ENCODE measurements around the gene STAC. TPM values are rescaled to one million over a fixed set of nuclear protein-coding genes. Genes with fewer than 3 reads are reported as not detected.

The STAC gene
- total RNA-seq, 1 experiment from 2014 or later: 6.7 TPM

DNA sequence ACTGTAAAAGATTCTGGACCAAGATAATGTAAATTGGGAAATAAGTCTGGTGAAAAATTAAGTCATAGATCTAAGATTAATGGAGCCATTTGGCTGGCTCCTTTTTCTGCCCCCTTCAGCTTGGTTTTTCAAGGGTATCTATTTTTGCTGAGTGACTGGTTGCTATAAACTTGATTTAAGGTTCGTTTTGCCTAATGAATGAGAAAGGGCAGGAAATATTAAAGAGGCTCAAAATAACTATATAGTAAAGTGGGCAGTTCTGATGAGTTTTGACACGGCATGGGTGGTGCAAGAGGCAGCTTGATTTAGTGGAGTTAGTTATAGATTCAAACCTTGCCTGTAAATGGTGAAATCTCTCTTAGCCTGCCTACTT, 140.7 kb downstream of the STAC start:
- H3K4me1 ChIP-seq (ENCODE audit: insufficient read depth, low read length): peaks cover 11% of the 10 kb centered on the region
- no peaks in the 10 kb centered on the region for H3K9me2 ChIP-seq (replicated peaks; ENCODE audit: low read length)
- no peak overlapping the region for H3K27ac ChIP-seq (ENCODE audit: low read length)
- H3K9me3 ChIP-seq (ENCODE audit: low read length): no peaks in the 10 kb centered on the region
- no peak for TF ChIP-seq EZH2phosphoT487 (IDR thresholded peaks at IDR 0.05; ENCODE audit: borderline replicate concordance, low read length)
- no peak for TF ChIP-seq EZH2 (IDR thresholded peaks at IDR 0.05; ENCODE audit: low read length, unreplicated experiment)
- TF ChIP-seq, protein P1, sequence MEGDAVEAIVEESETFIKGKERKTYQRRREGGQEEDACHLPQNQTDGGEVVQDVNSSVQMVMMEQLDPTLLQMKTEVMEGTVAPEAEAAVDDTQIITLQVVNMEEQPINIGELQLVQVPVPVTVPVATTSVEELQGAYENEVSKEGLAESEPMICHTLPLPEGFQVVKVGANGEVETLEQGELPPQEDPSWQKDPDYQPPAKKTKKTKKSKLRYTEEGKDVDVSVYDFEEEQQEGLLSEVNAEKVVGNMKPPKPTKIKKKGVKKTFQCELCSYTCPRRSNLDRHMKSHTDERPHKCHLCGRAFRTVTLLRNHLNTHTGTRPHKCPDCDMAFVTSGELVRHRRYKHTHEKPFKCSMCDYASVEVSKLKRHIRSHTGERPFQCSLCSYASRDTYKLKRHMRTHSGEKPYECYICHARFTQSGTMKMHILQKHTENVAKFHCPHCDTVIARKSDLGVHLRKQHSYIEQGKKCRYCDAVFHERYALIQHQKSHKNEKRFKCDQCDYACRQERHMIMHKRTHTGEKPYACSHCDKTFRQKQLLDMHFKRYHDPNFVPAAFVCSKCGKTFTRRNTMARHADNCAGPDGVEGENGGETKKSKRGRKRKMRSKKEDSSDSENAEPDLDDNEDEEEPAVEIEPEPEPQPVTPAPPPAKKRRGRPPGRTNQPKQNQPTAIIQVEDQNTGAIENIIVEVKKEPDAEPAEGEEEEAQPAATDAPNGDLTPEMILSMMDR (conservative IDR thresholded peaks at IDR 0.05; ENCODE audit: low read depth, low read length): no peak
- H3F3A ChIP-seq (ENCODE audit: low read length, unreplicated experiment): no peaks in the 10 kb centered on the region
- H3K79me2 ChIP-seq (ENCODE audit: low read length): no peaks in the 10 kb centered on the region
- ATAC-seq: no peak
- no peak for DNase-seq
- H3K4me3 ChIP-seq (ENCODE audit: low read length): no peak overlapping the region
- H2AFZ ChIP-seq (ENCODE audit: low read length): no peak overlapping the region
- H4K20me1 ChIP-seq (ENCODE audit: low read length): no peaks in the 10 kb centered on the region
- intact Hi-C loops (cut with micrococcal nuclease): no loop called here
- H3K9ac ChIP-seq (ENCODE audit: low read length): no peak overlapping the region
- no peaks in the 10 kb centered on the region for H3K36me3 ChIP-seq (ENCODE audit: low read depth, low read length)
- POLR2A ChIA-PET (ENCODE audit: unreplicated experiment): no interaction called here
- CTCF ChIA-PET: no interaction called here
- no peaks in the 10 kb centered on the region for H3K27me3 ChIP-seq (ENCODE audit: low read length)
- no peak overlapping the region for H3K4me2 ChIP-seq (ENCODE audit: low read length)
- BruUV-seq (replicated peaks): no TSS peak

DNA sequence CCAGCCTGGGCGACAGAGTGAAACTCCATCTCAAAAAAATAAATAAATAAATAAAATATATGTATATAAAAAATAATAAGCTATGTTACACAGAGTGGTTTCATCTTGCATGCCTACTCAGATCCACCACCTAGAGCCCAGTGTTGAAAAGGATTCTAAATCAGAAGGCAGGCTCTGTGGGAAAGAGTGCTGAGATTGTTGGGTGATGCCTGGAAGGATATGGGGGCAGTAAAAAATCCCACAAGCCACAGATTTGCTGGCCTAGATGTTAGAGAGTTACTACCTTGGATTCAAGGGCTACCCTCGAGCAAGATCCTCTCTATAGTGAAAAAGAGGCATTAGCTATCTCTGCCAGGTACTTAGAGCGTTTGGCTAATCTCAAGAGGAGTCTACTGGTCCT, 144.3 kb downstream of the STAC start:
- no peaks in the 10 kb centered on the region for H4K20me1 ChIP-seq (ENCODE audit: low read length)
- ChIA-PET POLR2A (ENCODE audit: unreplicated experiment) (interaction anchor here (0.6 kb wide), 1 partner anchor 373 kb away, joined by 5 read pairs; no protein-coding TSS in a partner anchor), CTCF (interaction anchor here (0.9 to 1.0 kb wide), 2 partner anchors 16 to 195 kb away, joined by 3 read pairs; no protein-coding TSS in a partner anchor)
- DNase-seq: no peak
- H2AFZ ChIP-seq (ENCODE audit: low read length): no peak overlapping the region
- TF ChIP-seq EZH2phosphoT487 (IDR thresholded peaks at IDR 0.05; ENCODE audit: borderline replicate concordance, low read length) (no peak), EZH2 (IDR thresholded peaks at IDR 0.05; ENCODE audit: low read length, unreplicated experiment) (no peak)
- TF ChIP-seq, protein P1 (conservative IDR thresholded peaks at IDR 0.05; ENCODE audit: low read depth, low read length): no peak
- no peak overlapping the region for H3K9ac ChIP-seq (ENCODE audit: low read length)
- no TSS peak for BruUV-seq (replicated peaks)
- peaks cover 15% of the 10 kb centered on the region for H3K4me1 ChIP-seq (ENCODE audit: insufficient read depth, low read length)
- no peaks in the 10 kb centered on the region for H3K27me3 ChIP-seq (ENCODE audit: low read length)
- peak; percentile 7; the same call in 1 of the 2 replicates for ATAC-seq
- H3K79me2 ChIP-seq (ENCODE audit: low read length): no peaks in the 10 kb centered on the region
- intact Hi-C loops (cut with micrococcal nuclease): loop anchor here (2.0 kb wide), 2 partner anchors 62 to 108 kb away; no protein-coding TSS in a partner anchor
- H3K9me2 ChIP-seq (replicated peaks; ENCODE audit: low read length): no peaks in the 10 kb centered on the region
- H3F3A ChIP-seq (ENCODE audit: low read length, unreplicated experiment): no peaks in the 10 kb centered on the region
- H3K9me3 ChIP-seq (ENCODE audit: low read length): no peaks in the 10 kb centered on the region
- H3K27ac ChIP-seq (ENCODE audit: low read length): no peak overlapping the region
- no peak overlapping the region for H3K4me2 ChIP-seq (ENCODE audit: low read length)
- no peaks in the 10 kb centered on the region for H3K36me3 ChIP-seq (ENCODE audit: low read depth, low read length)
- no peak overlapping the region for H3K4me3 ChIP-seq (ENCODE audit: low read length)

DNA sequence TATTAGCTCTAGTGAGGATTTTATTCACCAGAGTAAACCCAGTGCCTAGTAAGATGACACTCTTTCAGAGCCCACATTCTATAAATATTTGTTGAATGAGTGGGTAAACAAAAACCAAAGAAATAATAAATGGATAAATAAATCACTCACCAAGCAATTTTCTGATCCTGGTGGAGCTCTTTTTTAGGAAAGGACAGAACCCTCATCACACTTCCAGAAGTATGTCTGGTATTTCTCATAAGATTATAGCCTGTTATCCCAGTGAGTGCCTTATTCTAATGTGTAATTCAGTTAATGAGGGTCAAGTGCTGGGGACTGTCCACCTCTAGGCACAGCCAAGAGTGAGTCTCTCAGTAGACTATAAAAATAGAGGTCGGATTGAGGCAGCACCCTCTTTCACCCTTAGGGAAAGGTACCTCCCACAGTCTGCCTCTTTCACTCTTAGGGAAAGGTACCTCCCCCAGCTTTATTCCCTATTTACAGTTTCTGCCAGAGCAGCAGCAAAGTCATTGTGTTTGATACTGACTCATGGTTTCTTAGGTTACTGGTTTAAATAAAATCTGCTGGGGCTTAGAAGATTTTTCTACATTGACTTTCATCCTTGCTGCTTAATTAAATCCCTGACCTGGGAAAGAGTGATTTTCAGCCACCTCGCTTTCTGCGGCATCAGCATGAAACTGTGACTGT, 145.0 kb downstream of the STAC start:
- H3K79me2 ChIP-seq (ENCODE audit: low read length): no peaks in the 10 kb centered on the region
- H3K4me2 ChIP-seq (ENCODE audit: low read length): peak overlapping the region; percentile 79
- H3K36me3 ChIP-seq (ENCODE audit: low read depth, low read length): no peaks in the 10 kb centered on the region
- H3K27me3 ChIP-seq (ENCODE audit: low read length): no peaks in the 10 kb centered on the region
- intact Hi-C loops (cut with micrococcal nuclease): loop anchor here (2.0 to 5.0 kb wide), 4 partner anchors 62 to 558 kb away; partner anchors contain the start of gene STAC
- H4K20me1 ChIP-seq (ENCODE audit: low read length): no peaks in the 10 kb centered on the region
- no TSS peak for BruUV-seq (replicated peaks)
- DNase-seq: peak; percentile 80
- no peaks in the 10 kb centered on the region for H3F3A ChIP-seq (ENCODE audit: low read length, unreplicated experiment)
- TF ChIP-seq EZH2 (IDR thresholded peaks at IDR 0.05; ENCODE audit: low read length, unreplicated experiment): no peak
- no peak for TF ChIP-seq EZH2phosphoT487 (IDR thresholded peaks at IDR 0.05; ENCODE audit: borderline replicate concordance, low read length)
- TF ChIP-seq, protein P1 (conservative IDR thresholded peaks at IDR 0.05; ENCODE audit: low read depth, low read length): no peak
- ChIA-PET CTCF (interaction anchor here (1.0 kb wide), 1 partner anchor 16 kb away, joined by 3 read pairs; no protein-coding TSS in a partner anchor), POLR2A (ENCODE audit: unreplicated experiment) (interaction anchor here (0.6 to 1.1 kb wide), 2 partner anchors 8 to 374 kb away, joined by 5 to 12 read pairs; no protein-coding TSS in a partner anchor)
- peak overlapping the region; percentile 85 for H3K27ac ChIP-seq (ENCODE audit: low read length)
- H3K9me3 ChIP-seq (ENCODE audit: low read length): no peaks in the 10 kb centered on the region
- H3K9me2 ChIP-seq (replicated peaks; ENCODE audit: low read length): no peaks in the 10 kb centered on the region
- peak; percentile 97 for ATAC-seq
- peak overlapping the region; percentile 45; the same call in 1 of the 2 replicates for H2AFZ ChIP-seq (ENCODE audit: low read length)
- H3K4me1 ChIP-seq (ENCODE audit: insufficient read depth, low read length): peaks cover 15% of the 10 kb centered on the region
- H3K9ac ChIP-seq (ENCODE audit: low read length): peak overlapping the region; percentile 36; the same call in 1 of the 2 replicates
- peak overlapping the region; percentile 37 for H3K4me3 ChIP-seq (ENCODE audit: low read length)
